Measurements from ENCODE around the gene DIS3L2. TPM values are rescaled to one million over a fixed set of nuclear protein-coding genes. Genes with fewer than 3 reads are reported as not detected.
A peak's percentile ranks its signal among the peaks of the same experiment; 100 is the strongest.

DIS3L2 gene
- total RNA-seq, 1 experiment from 2014 or later = 39.1 TPM

GRCh38 chr2:231917280-231918066, 44.0 kb upstream of the DIS3L2 start:
- H2AFZ ChIP-seq = no peak overlapping the region

GRCh38 chr2:231918501-231919330, 42.8 kb upstream of the DIS3L2 start:
- no peaks in the 10 kb centered on the region for H4K20me1 ChIP-seq (ENCODE audit: insufficient read depth)
- BruUV-seq (replicated peaks) = no TSS peak
- H3K79me2 ChIP-seq (ENCODE audit: low read depth) = no peaks in the 10 kb centered on the region
- H3K9me3 ChIP-seq (ENCODE audit: insufficient read depth, low read depth) = no peaks in the 10 kb centered on the region
- H3K4me2 ChIP-seq = no peak overlapping the region
- 0 out of 2 replicates have a peak, but pooled peaks cover 5% of the 10 kb centered on the region for H3K27me3 ChIP-seq (ENCODE audit: insufficient read depth, low read depth)
- ChIA-PET POLR2A (ENCODE audit: unreplicated experiment) (no interaction called here), CTCF (no interaction called here)
- H3K9me2 ChIP-seq (ENCODE audit: insufficient read depth) = no peaks in the 10 kb centered on the region
- H3F3A ChIP-seq (ENCODE audit: insufficient read depth, low read depth) = no peaks in the 10 kb centered on the region
- intact Hi-C loops (cut with micrococcal nuclease; ENCODE audit: unreplicated experiment) = no loop called here
- no peak for TF ChIP-seq CTCF (conservative IDR thresholded peaks at IDR 0.05)
- TF ChIP-seq EZH2 (IDR thresholded peaks at IDR 0.05; ENCODE audit: low read depth) = no peak
- DNase-seq = no peak
- no peak overlapping the region for H3K27ac ChIP-seq
- no peaks in the 10 kb centered on the region for H3K36me3 ChIP-seq (ENCODE audit: low read depth)
- H2AFZ ChIP-seq = no peak overlapping the region
- no peak overlapping the region for H3K4me3 ChIP-seq
- no peaks in the 10 kb centered on the region for H3K4me1 ChIP-seq (replicated peaks; ENCODE audit: insufficient read depth)

More at GRCh38 chr2:231917280-231918066, 44.0 kb upstream of the DIS3L2 start:
- H3K9me2 ChIP-seq (ENCODE audit: insufficient read depth) = no peaks in the 10 kb centered on the region
- ChIA-PET POLR2A (ENCODE audit: unreplicated experiment) (no interaction called here), CTCF (interaction anchor here (0.7 to 0.8 kb wide), 2 partner anchors 505 to 606 kb away, joined by 4 to 9 read pairs; no protein-coding TSS in a partner anchor)
- no peaks in the 10 kb centered on the region for H3K9me3 ChIP-seq (ENCODE audit: insufficient read depth, low read depth)
- peak in 1 of 2 experiments; percentile 13 for DNase-seq
- BruUV-seq (replicated peaks) = no TSS peak
- no peaks in the 10 kb centered on the region for H3K79me2 ChIP-seq (ENCODE audit: low read depth)
- intact Hi-C loops (cut with micrococcal nuclease; ENCODE audit: unreplicated experiment) = no loop called here
- H3K36me3 ChIP-seq (ENCODE audit: low read depth) = no peaks in the 10 kb centered on the region
- H3K27me3 ChIP-seq (ENCODE audit: insufficient read depth, low read depth) = no peaks in the 10 kb centered on the region
- no peak overlapping the region for H3K27ac ChIP-seq
- H3F3A ChIP-seq (ENCODE audit: insufficient read depth, low read depth) = no peaks in the 10 kb centered on the region
- TF ChIP-seq EZH2 (IDR thresholded peaks at IDR 0.05; ENCODE audit: low read depth) = no peak
- no peak for TF ChIP-seq CTCF (conservative IDR thresholded peaks at IDR 0.05)
- H3K4me1 ChIP-seq (replicated peaks; ENCODE audit: insufficient read depth) = no peaks in the 10 kb centered on the region
- no peak overlapping the region for H3K4me2 ChIP-seq
- H4K20me1 ChIP-seq (ENCODE audit: insufficient read depth) = no peaks in the 10 kb centered on the region
- H3K4me3 ChIP-seq = no peak overlapping the region

GRCh38 chr2:231919341-231920035, 42.0 kb upstream of the DIS3L2 start:
- Histone ChIP-seq H3K27me3 (ENCODE audit: insufficient read depth, low read depth) (peaks cover 13% of the 10 kb centered on the region; the same call in 1 of the 2 replicates), H3K36me3 (ENCODE audit: low read depth) (no peaks in the 10 kb centered on the region), H3K4me1 (replicated peaks; ENCODE audit: insufficient read depth) (no peaks in the 10 kb centered on the region), H2AFZ (no peak overlapping the region), H3K9me3 (ENCODE audit: insufficient read depth, low read depth) (no peaks in the 10 kb centered on the region), H3F3A (ENCODE audit: insufficient read depth, low read depth) (no peaks in the 10 kb centered on the region), H4K20me1 (ENCODE audit: insufficient read depth) (no peaks in the 10 kb centered on the region), H3K4me2 (no peak overlapping the region), H3K79me2 (ENCODE audit: low read depth) (no peaks in the 10 kb centered on the region), H3K4me3 (no peak overlapping the region), H3K9me2 (ENCODE audit: insufficient read depth) (no peaks in the 10 kb centered on the region), H3K27ac (no peak overlapping the region)
- no peak for TF ChIP-seq CTCF (conservative IDR thresholded peaks at IDR 0.05)
- TF ChIP-seq EZH2 (IDR thresholded peaks at IDR 0.05; ENCODE audit: low read depth) = no peak
- ChIA-PET CTCF (no interaction called here), POLR2A (ENCODE audit: unreplicated experiment) (no interaction called here)
- BruUV-seq (replicated peaks) = no TSS peak
- intact Hi-C loops (cut with micrococcal nuclease; ENCODE audit: unreplicated experiment) = no loop called here
- DNase-seq = no peak
